ENCODE data around the gene TRERF1. TPM values are rescaled to one million over a fixed set of nuclear protein-coding genes. Genes with fewer than 3 reads are reported as not detected.

TRERF1 gene
- total RNA-seq, 4 donors from 2014 or later, result 0.47 to 0.87 (median 0.50) TPM

DNA sequence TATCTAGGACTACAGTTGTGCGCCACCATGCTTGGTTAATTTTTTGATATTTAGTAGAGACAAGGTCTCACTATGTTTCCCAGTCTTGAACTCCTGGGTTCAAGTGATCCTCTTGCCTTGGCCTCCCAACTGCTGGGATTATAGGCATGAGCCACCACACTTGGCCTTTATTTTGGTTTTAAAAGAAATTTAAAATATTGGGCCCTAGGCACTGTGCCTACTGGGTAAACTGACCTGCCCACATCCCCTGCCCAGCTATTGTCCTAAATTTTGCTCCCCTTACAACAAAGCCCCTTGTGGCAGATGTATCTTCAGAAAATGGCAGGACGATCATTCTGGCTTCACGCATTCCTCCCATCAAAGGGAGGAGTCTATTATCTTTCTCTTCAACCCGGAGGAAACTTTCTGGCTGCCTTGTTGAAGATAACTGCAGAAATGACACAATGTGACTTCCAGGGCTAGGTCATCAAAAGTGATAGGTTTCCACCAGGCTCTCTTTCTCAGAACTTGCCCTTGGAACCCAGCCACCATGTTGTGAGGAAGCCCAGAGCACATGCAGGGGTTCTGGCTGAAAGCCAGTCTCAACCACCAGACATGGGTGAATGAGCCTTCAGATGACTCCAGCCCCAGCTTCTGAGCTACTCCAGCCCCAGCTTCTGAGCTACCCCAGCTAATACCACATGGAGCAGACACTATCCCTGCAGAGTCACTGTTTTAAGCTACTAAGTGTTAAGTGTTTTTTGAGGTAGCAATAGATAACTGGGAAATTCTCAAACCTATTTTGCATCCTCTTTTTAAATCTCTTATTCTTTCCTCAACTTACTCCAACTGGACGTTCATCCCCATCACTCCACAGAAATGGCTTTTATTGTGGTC is 252.4 kb downstream of the TRERF1 start:
- Histone ChIP-seq H3K4me1 (no peaks in the 10 kb centered on the region), H3K36me3 (no peaks in the 10 kb centered on the region), H3K27ac (no peak overlapping the region), H3K27me3 (no peaks in the 10 kb centered on the region), H3K4me3 (no peak overlapping the region), H3K9me3 (no peaks in the 10 kb centered on the region)
- no peak for DNase-seq
- ATAC-seq, result no peak
- in situ Hi-C loops (cut with MboI; ENCODE audit: low sequenced_read_pairs in 4 of 4) (no loop called here), intact Hi-C loops (cut with DNase I; ENCODE audit: low total_unique reads) (no loop called here)
- TF ChIP-seq, protein P1, sequence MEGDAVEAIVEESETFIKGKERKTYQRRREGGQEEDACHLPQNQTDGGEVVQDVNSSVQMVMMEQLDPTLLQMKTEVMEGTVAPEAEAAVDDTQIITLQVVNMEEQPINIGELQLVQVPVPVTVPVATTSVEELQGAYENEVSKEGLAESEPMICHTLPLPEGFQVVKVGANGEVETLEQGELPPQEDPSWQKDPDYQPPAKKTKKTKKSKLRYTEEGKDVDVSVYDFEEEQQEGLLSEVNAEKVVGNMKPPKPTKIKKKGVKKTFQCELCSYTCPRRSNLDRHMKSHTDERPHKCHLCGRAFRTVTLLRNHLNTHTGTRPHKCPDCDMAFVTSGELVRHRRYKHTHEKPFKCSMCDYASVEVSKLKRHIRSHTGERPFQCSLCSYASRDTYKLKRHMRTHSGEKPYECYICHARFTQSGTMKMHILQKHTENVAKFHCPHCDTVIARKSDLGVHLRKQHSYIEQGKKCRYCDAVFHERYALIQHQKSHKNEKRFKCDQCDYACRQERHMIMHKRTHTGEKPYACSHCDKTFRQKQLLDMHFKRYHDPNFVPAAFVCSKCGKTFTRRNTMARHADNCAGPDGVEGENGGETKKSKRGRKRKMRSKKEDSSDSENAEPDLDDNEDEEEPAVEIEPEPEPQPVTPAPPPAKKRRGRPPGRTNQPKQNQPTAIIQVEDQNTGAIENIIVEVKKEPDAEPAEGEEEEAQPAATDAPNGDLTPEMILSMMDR (IDR thresholded peaks at IDR 0.05 in 4 of 5, conservative IDR thresholded peaks at IDR 0.05 in 1 of 5), result no peak
- TF ChIP-seq POLR2A (IDR thresholded peaks at IDR 0.05), result no peak

DNA sequence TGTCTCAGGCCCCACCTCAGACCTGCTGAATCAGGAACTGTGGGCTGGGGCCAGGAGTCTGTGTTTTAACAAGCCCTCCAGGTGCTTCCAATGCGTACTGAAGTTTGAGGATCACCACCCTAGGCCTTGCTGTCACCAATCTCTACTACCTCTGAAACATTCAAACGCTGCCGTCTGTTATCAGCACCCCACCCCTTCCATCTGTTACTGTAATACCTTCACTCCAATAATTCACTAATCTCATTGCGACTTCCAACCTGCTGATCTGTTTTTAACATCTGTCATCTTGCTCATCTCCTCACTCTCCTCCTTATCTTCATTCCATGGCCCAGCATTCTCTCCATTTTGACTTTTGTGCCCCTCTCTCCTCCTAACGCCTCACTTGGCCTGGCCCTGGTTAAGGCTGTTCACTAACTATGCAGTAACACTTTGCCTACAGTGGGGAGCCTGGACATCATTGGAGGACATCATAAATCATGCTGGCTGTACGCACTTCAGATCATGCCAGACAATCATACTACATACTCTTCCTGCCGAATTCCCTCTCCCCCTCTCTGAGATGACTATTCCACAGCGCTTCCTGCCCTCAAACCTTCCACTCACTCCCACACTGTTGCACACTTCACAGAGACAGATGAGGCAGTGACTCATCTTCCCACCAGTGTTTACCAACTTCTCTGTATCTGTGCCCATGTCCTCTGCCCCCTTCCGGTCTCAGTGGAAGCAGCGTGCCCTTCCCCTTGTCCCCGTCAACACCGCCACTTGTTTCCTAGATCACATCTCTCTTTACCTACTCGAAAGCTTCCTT is 254.0 kb downstream of the TRERF1 start:
- Histone ChIP-seq H3K27ac (no peak overlapping the region), H3K36me3 (no peaks in the 10 kb centered on the region), H3K4me3 (no peak overlapping the region), H3K4me1 (no peaks in the 10 kb centered on the region), H3K9me3 (no peaks in the 10 kb centered on the region), H3K27me3 (no peaks in the 10 kb centered on the region)
- TF ChIP-seq, protein P1 (IDR thresholded peaks at IDR 0.05 in 4 of 5, conservative IDR thresholded peaks at IDR 0.05 in 1 of 5), result no peak
- no peak for TF ChIP-seq POLR2A (IDR thresholded peaks at IDR 0.05)
- DNase-seq (no peak), ATAC-seq (no peak)
- intact Hi-C loops (cut with DNase I; ENCODE audit: low total_unique reads) (no loop called here), in situ Hi-C loops (cut with MboI; ENCODE audit: low sequenced_read_pairs in 4 of 4) (no loop called here)

DNA sequence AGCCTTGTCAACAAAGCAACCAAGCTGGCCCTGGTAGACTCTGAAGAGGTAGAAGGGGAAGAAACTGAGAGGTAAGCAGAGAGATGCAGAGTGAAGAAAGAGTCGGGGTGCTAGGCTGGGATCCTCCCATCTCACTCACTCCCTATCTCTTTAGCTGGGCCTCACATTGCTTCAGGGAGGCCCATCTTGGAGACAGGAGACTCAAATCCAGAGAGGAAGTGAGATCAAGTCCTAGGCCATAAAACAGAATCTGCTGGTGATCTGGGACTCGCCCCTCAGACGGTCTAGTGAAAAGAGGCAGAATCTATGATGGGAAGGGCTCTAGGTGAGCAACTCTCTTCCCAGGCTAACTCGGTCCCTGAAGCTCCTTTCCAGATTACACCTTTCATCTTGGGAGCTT is 256.3 kb downstream of the TRERF1 start:
- Histone ChIP-seq H3K4me1 (no peaks in the 10 kb centered on the region), H3K36me3 (no peaks in the 10 kb centered on the region), H3K4me3 (no peak overlapping the region), H3K27me3 (no peaks in the 10 kb centered on the region), H3K9me3 (no peaks in the 10 kb centered on the region), H3K27ac (no peak overlapping the region)
- intact Hi-C loops (cut with DNase I; ENCODE audit: low total_unique reads), result no loop called here
- DNase-seq (no peak), ATAC-seq (no peak)
- in situ Hi-C loops (cut with MboI; ENCODE audit: low sequenced_read_pairs in 4 of 4), result no loop called here
- TF ChIP-seq, protein P1 (IDR thresholded peaks at IDR 0.05 in 4 of 5, conservative IDR thresholded peaks at IDR 0.05 in 1 of 5), result no peak
- no peak for TF ChIP-seq POLR2A (IDR thresholded peaks at IDR 0.05)

DNA sequence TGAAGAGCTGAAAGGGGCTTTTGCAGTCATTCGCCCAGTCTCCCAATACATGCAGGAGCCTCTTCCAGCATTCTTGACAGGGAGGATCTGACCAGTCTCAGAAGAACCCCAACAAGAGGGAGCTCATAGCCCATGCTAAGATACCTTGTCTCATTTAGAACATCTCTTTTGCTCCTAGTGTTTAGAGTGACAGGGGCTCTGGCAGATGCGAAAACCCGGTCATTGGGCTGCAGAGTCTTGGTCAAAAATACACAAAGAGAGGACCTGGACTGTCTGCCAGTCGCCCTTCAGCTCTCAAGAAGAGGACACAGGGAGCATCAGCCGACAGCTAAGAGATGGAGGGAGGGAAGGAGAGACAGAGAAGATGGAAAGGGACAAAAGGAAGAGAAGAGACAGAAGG is 257.7 kb downstream of the TRERF1 start:
- Histone ChIP-seq H3K27me3 (no peaks in the 10 kb centered on the region), H3K9me3 (no peaks in the 10 kb centered on the region), H3K4me1 (no peaks in the 10 kb centered on the region), H3K27ac (no peak overlapping the region), H3K4me3 (no peak overlapping the region), H3K36me3 (no peaks in the 10 kb centered on the region)
- TF ChIP-seq, protein P1 (IDR thresholded peaks at IDR 0.05 in 4 of 5, conservative IDR thresholded peaks at IDR 0.05 in 1 of 5), result no peak
- no peak for TF ChIP-seq POLR2A (IDR thresholded peaks at IDR 0.05)
- DNase-seq, result no peak
- intact Hi-C loops (cut with DNase I; ENCODE audit: low total_unique reads), result no loop called here
- no peak for ATAC-seq
- in situ Hi-C loops (cut with MboI; ENCODE audit: low sequenced_read_pairs in 4 of 4), result no loop called here

Measured in gastrocnemius medialis (tissue), 4 donors.